HepG2 (cell line): ENCODE measurements around the gene UQCRHL. TPM values are rescaled to one million over a fixed set of nuclear protein-coding genes. Genes with fewer than 3 reads are reported as not detected.

Experiments
- DNMT3B ChIP-seq: conservative IDR thresholded peaks from 2 replicates; pipeline ENCODE4 v1.6.1; 2016; ENCODE audit warnings: missing biosample characterization, control low read depth
- GTF3A ChIP-seq: sonication (generic); formaldehyde crosslinking; conservative IDR thresholded peaks from 2 replicates; pipeline ENCODE4 v1.4.0; 2020; ENCODE audit warnings: mild to moderate bottlenecking, missing genetic modification reagents
- HHEX ChIP-seq: IDR thresholded peaks from 2 replicates; pipeline ENCODE4 v1.6.1; 2016; ENCODE audit warnings: control low read depth
- KLF6 ChIP-seq: IDR thresholded peaks from 2 replicates; pipeline ENCODE4 v1.8.0; 2016; ENCODE audit warnings: missing biosample characterization, missing genetic modification reagents
- NFIC ChIP-seq: IDR thresholded peaks from 2 replicates; pipeline ENCODE4 v1.6.1; 2012; ENCODE audit warnings: mild to moderate bottlenecking, low read length, inconsistent platforms
- NFKBIZ ChIP-seq: IDR thresholded peaks from 2 replicates; pipeline ENCODE4 v1.6.1; 2018; ENCODE audit warnings: missing genetic modification reagents, missing compliant biosample characterization
- POLR2G ChIP-seq: fragments of 200-400 bp; formaldehyde crosslinking; IDR thresholded peaks from 2 replicates; pipeline ENCODE4 v1.6.1; 2018; ENCODE audit warnings: mild to moderate bottlenecking, low read depth, low read length, moderate library complexity
- ZNF468 ChIP-seq: sonication (generic); formaldehyde crosslinking; IDR thresholded peaks from 2 replicates; pipeline ENCODE4 v1.8.0; 2022; ENCODE audit warnings: mild to moderate bottlenecking, moderate library complexity, missing genetic modification reagents
- ZNF557 ChIP-seq: sonication (generic); formaldehyde crosslinking; IDR thresholded peaks from 2 replicates; pipeline ENCODE4 v1.4.0; 2020; ENCODE audit warnings: missing genetic modification reagents
- ZNF746 ChIP-seq: sonication (generic); formaldehyde crosslinking; IDR thresholded peaks from 2 replicates; pipeline ENCODE4 v1.8.0; 2022; ENCODE audit warnings: mild to moderate bottlenecking, missing genetic modification reagents
- ZNF816 ChIP-seq: sonication (generic); formaldehyde crosslinking; IDR thresholded peaks from 2 replicates; pipeline ENCODE4 v1.8.0; 2022; ENCODE audit warnings: missing genetic modification reagents, mild to moderate bottlenecking, borderline replicate concordance
- ZSCAN20 ChIP-seq: sonication (generic); formaldehyde crosslinking; IDR thresholded peaks from 2 replicates; pipeline ENCODE4 v1.4.0; 2020; ENCODE audit warnings: missing genetic modification reagents, mild to moderate bottlenecking, borderline replicate concordance
- polyA plus RNA-seq, 8 experiments: library from polyadenylated mRNA; depleted of rRNA in 3 of 8; stranded (reverse) in 7 of 8; unstranded in 1 of 8; fragments of >200 nt; fragmentation: Illumina TruSeq in 4 of 8; extraction: Trizol in 4 of 8; gene quantifications; 2 replicates each; pipeline versions ENCODE4 v1.2.1 to v1.2.3, GENCODE V29; 2011 to 2016; ENCODE audit warnings: low read depth in 4 of 8, missing spikeins in 1 of 8, mixed read lengths in 1 of 8; ENCODE audit not compliant: insufficient read depth in 1 of 8
- total RNA-seq, 5 experiments: library from RNA; depleted of rRNA; stranded (reverse); fragments of >200 nt; fragmentation: Illumina TruSeq; extraction: Trizol; gene quantifications; 2 replicates each; pipeline ENCODE4 v1.2.3, GENCODE V29; 2016; ENCODE audit warnings: low read depth in 1 of 5
- TF ChIP-seq, protein P1 (sequence below), 2 experiments: fragments of 450-650 bp in 1 of 2; sonication (generic) in 1 of 2; formaldehyde crosslinking in 1 of 2; IDR thresholded peaks; 2 replicates each; pipeline versions ENCODE4 v1.6.1 to v1.8.0; 2016 to 2022; ENCODE audit warnings: antibody characterized with exemption in 1 of 2, mild to moderate bottlenecking in 1 of 2, missing genetic modification reagents in 1 of 2
- TF ChIP-seq, protein P2 (sequence below): sonication (generic); formaldehyde crosslinking; IDR thresholded peaks from 2 replicates; pipeline ENCODE4 v1.5.1; 2020; ENCODE audit warnings: missing genetic modification reagents, mild to moderate bottlenecking, borderline replicate concordance

The UQCRHL gene
- total and polyA plus RNA-seq, 2 of the 13 experiments (the other 11 are each of a cell fraction or from before 2014, with no cell fraction given), result 1.8 to 2.3 TPM

DNA sequence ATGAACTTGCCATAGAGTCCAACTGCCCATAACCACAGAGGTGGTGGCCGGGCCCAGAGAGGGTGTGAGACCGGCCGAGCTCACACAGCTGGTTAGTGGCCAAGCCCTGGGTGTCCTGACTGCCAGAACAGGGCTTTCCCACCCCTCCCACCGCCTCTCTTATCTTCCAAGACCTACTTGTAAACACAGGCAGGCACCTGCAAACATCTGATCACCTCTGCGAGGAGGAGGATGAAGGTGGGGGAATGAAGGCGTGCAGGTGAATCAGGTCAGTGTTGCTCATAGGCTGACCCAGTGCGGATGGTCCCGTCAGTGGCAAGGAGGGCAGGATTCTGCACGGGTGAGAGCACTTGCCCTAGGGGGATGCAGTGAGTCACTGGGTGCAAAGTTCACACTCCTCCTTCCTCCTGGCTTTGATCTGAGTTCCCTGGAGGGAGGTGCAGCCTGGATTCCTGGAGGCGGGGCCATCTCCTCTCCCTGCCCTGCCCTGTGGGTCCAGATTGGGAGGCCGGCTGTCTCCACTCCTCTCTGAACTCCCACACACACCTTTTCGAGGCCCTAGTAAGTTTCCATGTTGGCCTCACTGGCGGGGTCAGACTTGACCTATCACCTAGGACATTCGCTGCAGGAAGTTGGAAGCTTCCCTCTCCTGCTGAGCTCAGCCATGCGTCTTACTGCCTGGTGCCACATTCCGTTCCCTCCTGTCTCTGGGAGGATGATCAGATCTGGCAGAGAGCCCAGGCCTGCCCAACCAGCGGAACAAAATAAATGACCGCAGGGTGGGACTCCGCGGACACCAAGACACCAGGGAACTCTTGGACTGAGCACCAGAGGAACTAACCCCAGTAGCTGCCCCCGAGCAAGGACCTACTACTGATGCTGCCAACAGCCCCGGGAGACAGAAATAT, 7.3 kb downstream of the UQCRHL start (continued):
- TF ChIP-seq, protein P1, sequence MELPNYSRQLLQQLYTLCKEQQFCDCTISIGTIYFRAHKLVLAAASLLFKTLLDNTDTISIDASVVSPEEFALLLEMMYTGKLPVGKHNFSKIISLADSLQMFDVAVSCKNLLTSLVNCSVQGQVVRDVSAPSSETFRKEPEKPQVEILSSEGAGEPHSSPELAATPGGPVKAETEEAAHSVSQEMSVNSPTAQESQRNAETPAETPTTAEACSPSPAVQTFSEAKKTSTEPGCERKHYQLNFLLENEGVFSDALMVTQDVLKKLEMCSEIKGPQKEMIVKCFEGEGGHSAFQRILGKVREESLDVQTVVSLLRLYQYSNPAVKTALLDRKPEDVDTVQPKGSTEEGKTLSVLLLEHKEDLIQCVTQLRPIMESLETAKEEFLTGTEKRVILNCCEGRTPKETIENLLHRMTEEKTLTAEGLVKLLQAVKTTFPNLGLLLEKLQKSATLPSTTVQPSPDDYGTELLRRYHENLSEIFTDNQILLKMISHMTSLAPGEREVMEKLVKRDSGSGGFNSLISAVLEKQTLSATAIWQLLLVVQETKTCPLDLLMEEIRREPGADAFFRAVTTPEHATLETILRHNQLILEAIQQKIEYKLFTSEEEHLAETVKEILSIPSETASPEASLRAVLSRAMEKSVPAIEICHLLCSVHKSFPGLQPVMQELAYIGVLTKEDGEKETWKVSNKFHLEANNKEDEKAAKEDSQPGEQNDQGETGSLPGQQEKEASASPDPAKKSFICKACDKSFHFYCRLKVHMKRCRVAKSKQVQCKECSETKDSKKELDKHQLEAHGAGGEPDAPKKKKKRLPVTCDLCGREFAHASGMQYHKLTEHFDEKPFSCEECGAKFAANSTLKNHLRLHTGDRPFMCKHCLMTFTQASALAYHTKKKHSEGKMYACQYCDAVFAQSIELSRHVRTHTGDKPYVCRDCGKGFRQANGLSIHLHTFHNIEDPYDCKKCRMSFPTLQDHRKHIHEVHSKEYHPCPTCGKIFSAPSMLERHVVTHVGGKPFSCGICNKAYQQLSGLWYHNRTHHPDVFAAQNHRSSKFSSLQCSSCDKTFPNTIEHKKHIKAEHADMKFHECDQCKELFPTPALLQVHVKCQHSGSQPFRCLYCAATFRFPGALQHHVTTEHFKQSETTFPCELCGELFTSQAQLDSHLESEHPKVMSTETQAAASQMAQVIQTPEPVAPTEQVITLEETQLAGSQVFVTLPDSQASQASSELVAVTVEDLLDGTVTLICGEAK (IDR thresholded peaks at IDR 0.05), result no peak
- TF ChIP-seq, protein P1 (CRISPR knock-in tag; IDR thresholded peaks at IDR 0.05), result no peak; the same call in 1 of the 2 replicates
- TF ChIP-seq HHEX (CRISPR knock-in tag) (no peak), ZSCAN20 (CRISPR knock-in tag) (no peak), KLF6 (no peak), GTF3A (CRISPR knock-in tag) (no peak), ZNF746 (CRISPR knock-in tag) (peak; percentile 76), NFKBIZ (CRISPR knock-in tag) (peak; percentile 56; the same call in 1 of the 2 replicates), NFIC (peak; percentile 70; the same call in 1 of the 2 replicates), ZNF557 (CRISPR knock-in tag) (no peak), POLR2G (peak; percentile 53; the same call in 1 of the 2 replicates), ZNF816 (no peak), ZNF468 (no peak), DNMT3B (CRISPR knock-in tag) (no peak)
- TF ChIP-seq, protein P2, sequence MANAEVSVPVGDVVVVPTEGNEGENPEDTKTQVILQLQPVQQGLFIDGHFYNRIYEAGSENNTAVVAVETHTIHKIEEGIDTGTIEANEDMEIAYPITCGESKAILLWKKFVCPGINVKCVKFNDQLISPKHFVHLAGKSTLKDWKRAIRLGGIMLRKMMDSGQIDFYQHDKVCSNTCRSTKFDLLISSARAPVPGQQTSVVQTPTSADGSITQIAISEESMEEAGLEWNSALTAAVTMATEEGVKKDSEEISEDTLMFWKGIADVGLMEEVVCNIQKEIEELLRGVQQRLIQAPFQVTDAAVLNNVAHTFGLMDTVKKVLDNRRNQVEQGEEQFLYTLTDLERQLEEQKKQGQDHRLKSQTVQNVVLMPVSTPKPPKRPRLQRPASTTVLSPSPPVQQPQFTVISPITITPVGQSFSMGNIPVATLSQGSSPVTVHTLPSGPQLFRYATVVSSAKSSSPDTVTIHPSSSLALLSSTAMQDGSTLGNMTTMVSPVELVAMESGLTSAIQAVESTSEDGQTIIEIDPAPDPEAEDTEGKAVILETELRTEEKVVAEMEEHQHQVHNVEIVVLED (CRISPR knock-in tag), result peak; percentile 44; the same call in 1 of the 2 replicates
